Endodermal cell (in vitro differentiated cells): ENCODE measurements around the gene TMEM208. TPM values are rescaled to one million over a fixed set of nuclear protein-coding genes. Genes with fewer than 3 reads are reported as not detected.

Source experiments
- DNase-seq: peaks from one replicate; pipeline ENCODE4 v3.0.0-alpha.2; 2017
- H3K27ac ChIP-seq: 2 replicates; pipeline ENCODE4 v1.5.1; 2013; ENCODE audit warnings: mild to moderate bottlenecking, low read depth, low read length, moderate library complexity
- H3K27me3 ChIP-seq: 2 replicates; pipeline ENCODE4 v1.6.1; 2013; ENCODE audit warnings: mild to moderate bottlenecking, low read length, moderate library complexity; ENCODE audit not compliant: insufficient read depth, control insufficient read depth, poor library complexity, severe bottlenecking
- H3K36me3 ChIP-seq: 2 replicates; pipeline ENCODE4 v1.7.0; 2013; ENCODE audit warnings: mild to moderate bottlenecking, low read length, moderate library complexity; ENCODE audit not compliant: control insufficient read depth, insufficient read depth
- H3K4me1 ChIP-seq: one replicate; pipeline ENCODE4 v1.7.0; 2013; ENCODE audit warnings: low read length; ENCODE audit not compliant: control insufficient read depth, insufficient read depth
- H3K4me3 ChIP-seq: 2 replicates; pipeline ENCODE4 v1.5.1; 2013; ENCODE audit warnings: mild to moderate bottlenecking, low read length, moderate library complexity
- H3K9ac ChIP-seq: 2 replicates; pipeline ENCODE4 v1.6.1; 2013; ENCODE audit warnings: mild to moderate bottlenecking, low read length, moderate library complexity; ENCODE audit not compliant: poor library complexity, severe bottlenecking; ENCODE audit errors: extremely low read depth
- H3K9me3 ChIP-seq: 2 replicates; pipeline ENCODE4 v1.6.1; 2013; ENCODE audit warnings: mild to moderate bottlenecking, low read length, moderate library complexity; ENCODE audit not compliant: control insufficient read depth
- H3K27ac Mint-ChIP-seq: 2 replicates; pipeline ENCODE4 v1.8.0; 2020; ENCODE audit warnings: mixed read lengths
- H3K27me3 Mint-ChIP-seq: 2 replicates; pipeline ENCODE4 v1.8.0; 2021; ENCODE audit warnings: mild to moderate bottlenecking, mixed read lengths; ENCODE audit not compliant: insufficient read depth
- H3K36me3 Mint-ChIP-seq: 2 replicates; pipeline ENCODE4 v1.8.0; 2020; ENCODE audit warnings: low read depth, mixed read lengths
- H3K4me1 Mint-ChIP-seq: 2 replicates; pipeline ENCODE4 v1.8.0; 2020; ENCODE audit warnings: mixed read lengths
- H3K4me3 Mint-ChIP-seq: 2 replicates; pipeline ENCODE4 v1.8.0; 2020; ENCODE audit warnings: mild to moderate bottlenecking, moderate library complexity, mixed read lengths
- H3K9me3 Mint-ChIP-seq: 2 replicates; pipeline ENCODE4 v1.8.0; 2020; ENCODE audit warnings: mild to moderate bottlenecking, mixed read lengths
- CTCF ChIP-seq: fragments of 200-600 bp; sonication (generic); conservative IDR thresholded peaks from 2 replicates; pipeline ENCODE4 v1.5.0; 2021; ENCODE audit warnings: antibody characterized with exemption, mild to moderate bottlenecking
- WGBS, 2 experiments: methylation state at CpG; one replicate each; pipeline versions ENCODE4 v1.1.5 to v1.1.7; 2013; ENCODE audit warnings: missing lambda C conversion rate in 2 of 2, mixed read lengths in 1 of 2; ENCODE audit not compliant: insufficient coverage in 1 of 2, insufficient read length in 1 of 2; 5-methylcytosine and 5-hydroxymethylcytosine counted together
- total RNA-seq, 2 donors: library from RNA; stranded (reverse); fragmentation: NEBNext Ultra II Directional in 1 of 2; extraction: Animal tissue kit (Norgen Biotek cat#: 25700) in 1 of 2; gene quantifications; 2 replicates in 1 of 2; 3 replicates in 1 of 2; pipeline ENCODE4 v1.2.1, GENCODE V29; 2021

Gene TMEM208
- total RNA-seq, 2 donors from 2014 or later: 43.1 to 46.4 TPM

GRCh38 chr16:67191411-67191994 is 35.4 kb upstream of the TMEM208 start:
- Mint-ChIP-seq H3K4me3 (peak overlapping the region; percentile 80), H3K36me3 (peaks cover 35% of the 10 kb centered on the region), H3K27me3 (peaks cover 2% of the 10 kb centered on the region), H3K27ac (no peak overlapping the region), H3K9me3 (no peaks in the 10 kb centered on the region), H3K4me1 (peaks cover 11% of the 10 kb centered on the region)
- Histone ChIP-seq H3K4me1 (peaks cover 9% of the 10 kb centered on the region), H3K27ac (no peak overlapping the region), H3K4me3 (peak overlapping the region; percentile 99), H3K36me3 (peaks cover 35% of the 10 kb centered on the region), H3K9ac (no peak overlapping the region), H3K9me3 (no peaks in the 10 kb centered on the region), H3K27me3 (no peaks in the 10 kb centered on the region)
- no peak for TF ChIP-seq CTCF
- WGBS, 2 experiments: 42 to 43% methylated on average over 9 of the region's 9 CpGs
- no peak for DNase-seq

GRCh38 chr16:67191995-67192681 is 34.8 kb upstream of the TMEM208 start, which contains the start of gene E2F4:
E2F4 (plus strand) TSS chr16:67192155; CDS start chr16:67192228, 73 bp downstream.
- peak; percentile 96 for DNase-seq
- H3K36me3 ChIP-seq: peaks cover 41% of the 10 kb centered on the region
- Mint-ChIP-seq H3K4me3 (peak within 1 kb of the TSS; percentile 80), H3K36me3 (peaks cover 41% of the 10 kb centered on the region), H3K4me1 (peaks cover 5% of the 10 kb centered on the region), H3K27me3 (no peaks in the 10 kb centered on the region), H3K9me3 (no peaks in the 10 kb centered on the region), H3K27ac (peak within 1 kb of the TSS; percentile 85)
- peak within 1 kb of the TSS; percentile 99 for H3K4me3 ChIP-seq
- TF ChIP-seq CTCF: no peak
- WGBS, 2 experiments: 0% methylated on average over 18 to 54 of the region's 54 CpGs
- peaks cover 7% of the 10 kb centered on the region for H3K4me1 ChIP-seq
- H3K9ac ChIP-seq: peak within 1 kb of the TSS; percentile 72
- H3K9me3 ChIP-seq: no peaks in the 10 kb centered on the region
- H3K27me3 ChIP-seq: no peaks in the 10 kb centered on the region
- H3K27ac ChIP-seq: no peak within 1 kb of the TSS

- peaks cover 7% of the 10 kb centered on the region for H3K4me1 ChIP-seq
- peak overlapping the region; percentile 85 for H3K27ac Mint-ChIP-seq
- H3K36me3 ChIP-seq: peaks cover 49% of the 10 kb centered on the region
- H3K36me3 Mint-ChIP-seq: peaks cover 43% of the 10 kb centered on the region
- peaks cover 5% of the 10 kb centered on the region for H3K4me1 Mint-ChIP-seq
- peak overlapping the region; percentile 72 for H3K9ac ChIP-seq
- no peak for TF ChIP-seq CTCF
- 43 to 49% methylated on average over 17 of the region's 17 CpGs for WGBS, 2 experiments
- H3K27ac ChIP-seq: no peak overlapping the region
- peak overlapping the region; percentile 80 for H3K4me3 Mint-ChIP-seq
- no peaks in the 10 kb centered on the region for H3K27me3 Mint-ChIP-seq
- H3K4me3 ChIP-seq: peak overlapping the region; percentile 99
- H3K9me3 Mint-ChIP-seq: no peaks in the 10 kb centered on the region
- DNase-seq: no peak
- no peaks in the 10 kb centered on the region for H3K9me3 ChIP-seq
- no peaks in the 10 kb centered on the region for H3K27me3 ChIP-seq
These were observed 34.1 kb upstream of the TMEM208 start for GRCh38 chr16:67192781-67193361.
